OCI-LY1 (cell line): ENCODE measurements around the gene KCNJ14.

Experiments
- H2AFZ ChIP-seq: fragments of 200-600 bp; sonication (generic), shearing (Covaris generic); 2 replicates; pipeline ENCODE4 v1.6.0; 2014; ENCODE audit warnings: antibody characterized with exemption, mild to moderate bottlenecking, low read length
- H3F3A ChIP-seq: fragments of 200-600 bp; sonication (generic), shearing (Covaris generic); 2 replicates; pipeline ENCODE4 v1.6.0; 2014; ENCODE audit warnings: mild to moderate bottlenecking, antibody characterized with exemption, low read length, moderate library complexity; ENCODE audit not compliant: insufficient read depth
- H3K27ac ChIP-seq: fragments of 200-600 bp; sonication (generic); 2 replicates; pipeline ENCODE4 v1.5.1; 2014; ENCODE audit warnings: low read length, mixed run types, mild to moderate bottlenecking, low read depth; ENCODE audit not compliant: poor library complexity, severe bottlenecking
- H3K27me3 ChIP-seq: fragments of 200-600 bp; sonication (generic); 2 replicates; pipeline ENCODE4 v1.6.0; 2014; ENCODE audit warnings: antibody characterized with exemption, mild to moderate bottlenecking, low read length, moderate library complexity; ENCODE audit not compliant: insufficient read depth
- H3K36me3 ChIP-seq: fragments of 200-600 bp; sonication (generic); 2 replicates; pipeline ENCODE4 v1.6.1; 2014; ENCODE audit warnings: mild to moderate bottlenecking, antibody characterized with exemption, low read length, moderate library complexity, mixed read lengths; ENCODE audit not compliant: insufficient read depth
- H3K4me1 ChIP-seq: fragments of 200-600 bp; sonication (generic); 2 replicates; pipeline ENCODE4 v1.5.1; 2014; ENCODE audit warnings: mild to moderate bottlenecking, low read length, moderate library complexity; ENCODE audit not compliant: insufficient read depth, severe bottlenecking
- H3K4me2 ChIP-seq: fragments of 200-600 bp; sonication (generic), shearing (Covaris generic); 2 replicates; pipeline ENCODE4 v1.6.1; 2014; ENCODE audit warnings: low read length
- H3K4me3 ChIP-seq: fragments of 200-600 bp; sonication (generic); 2 replicates; pipeline ENCODE4 v1.5.1; 2014; ENCODE audit warnings: low read length, low read depth, mild to moderate bottlenecking, mixed read lengths; ENCODE audit not compliant: poor library complexity, severe bottlenecking
- H3K79me2 ChIP-seq: fragments of 200-600 bp; shearing (Covaris generic); 2 replicates; pipeline ENCODE4 v1.6.1; 2016; ENCODE audit warnings: mixed run types, low read length, mixed read lengths; ENCODE audit not compliant: insufficient read depth
- H3K9ac ChIP-seq: fragments of 200-600 bp; sonication (generic), shearing (Covaris generic); 2 replicates; pipeline ENCODE4 v1.6.1; 2014; ENCODE audit warnings: mild to moderate bottlenecking, low read length, mixed read lengths
- H3K9me2 ChIP-seq: fragments of 200-600 bp; sonication (generic), shearing (Covaris generic); 2 replicates; pipeline ENCODE4 v1.6.1; 2014; ENCODE audit warnings: low read depth, mild to moderate bottlenecking, low read length, mixed read lengths
- H3K9me3 ChIP-seq: fragments of 200-600 bp; shearing (Covaris generic); 2 replicates; pipeline ENCODE4 v1.6.1; 2014; ENCODE audit warnings: low read length, mixed read lengths
- H4K20me1 ChIP-seq: fragments of 200-600 bp; sonication (generic), shearing (Covaris generic); 2 replicates; pipeline ENCODE4 v1.6.0; 2016; ENCODE audit warnings: mild to moderate bottlenecking, low read length; ENCODE audit not compliant: insufficient read depth
- EZH2 ChIP-seq: fragments of 200-600 bp; sonication (generic), shearing (Covaris generic); IDR thresholded peaks from 2 replicates; pipeline ENCODE4 v1.8.0; 2017; ENCODE audit warnings: borderline replicate concordance, mixed run types, mild to moderate bottlenecking, antibody characterized with exemption, low read length, moderate library complexity, mixed read lengths
- TF ChIP-seq, protein P1 (sequence below): fragments of 200-600 bp; sonication (generic), shearing (Covaris generic); IDR thresholded peaks from 2 replicates; pipeline ENCODE4 v1.5.1; 2017; ENCODE audit warnings: mild to moderate bottlenecking, antibody characterized with exemption, low read length, moderate library complexity, mixed read lengths

The KCNJ14 gene

DNA sequence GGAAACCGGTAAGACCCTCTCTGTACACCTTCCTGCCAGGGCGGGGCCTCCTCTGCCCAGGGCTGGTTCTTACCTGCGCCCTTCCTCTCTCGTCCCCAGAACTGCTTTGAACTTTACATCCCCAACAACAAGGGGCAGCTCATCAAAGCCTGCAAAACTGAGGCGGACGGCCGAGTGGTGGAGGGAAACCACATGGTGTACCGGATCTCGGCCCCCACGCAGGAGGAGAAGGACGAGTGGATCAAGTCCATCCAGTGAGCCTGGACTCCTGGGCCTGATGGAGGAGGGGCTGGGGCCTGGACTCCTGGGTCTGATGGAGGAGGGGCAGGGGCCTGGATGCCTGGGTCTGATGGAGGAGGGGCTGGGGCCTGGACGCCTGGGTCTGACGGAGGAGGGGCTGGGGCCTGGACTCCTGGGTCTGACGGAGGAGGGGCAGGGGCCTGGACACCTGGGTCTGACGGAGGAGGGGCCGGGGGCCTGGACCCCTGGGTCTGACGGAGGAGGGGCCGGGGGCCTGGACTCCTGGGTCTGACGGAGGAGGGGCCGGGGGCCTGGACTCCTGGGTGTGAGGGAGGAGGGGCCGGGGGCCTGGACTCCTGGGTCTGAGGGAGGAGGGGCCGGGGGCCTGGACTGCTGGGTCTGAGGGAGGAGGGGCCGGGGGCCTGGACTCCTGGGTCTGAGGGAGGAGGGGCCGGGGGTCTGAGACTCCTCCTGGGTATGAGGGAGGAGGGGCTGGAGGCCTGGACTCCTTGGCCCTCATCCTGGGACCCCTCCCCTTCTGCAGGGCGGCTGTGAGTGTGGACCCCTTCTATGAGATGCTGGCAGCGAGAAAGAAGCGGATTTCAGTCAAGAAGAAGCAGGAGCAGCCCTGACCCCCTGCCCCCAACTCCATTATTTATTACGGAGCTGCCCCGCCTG is 23.2 kb downstream of the KCNJ14 start:
- Histone ChIP-seq H3K27ac (no peak overlapping the region), H3K4me3 (no peak overlapping the region), H3K4me2 (no peak overlapping the region), H3K9me3 (no peaks in the 10 kb centered on the region), H3K79me2 (no peaks in the 10 kb centered on the region), H3F3A (no peaks in the 10 kb centered on the region), H2AFZ (no peak overlapping the region), H3K27me3 (no peaks in the 10 kb centered on the region), H3K4me1 (no peaks in the 10 kb centered on the region), H3K36me3 (peaks cover 43% of the 10 kb centered on the region), H4K20me1 (no peaks in the 10 kb centered on the region), H3K9me2 (no peaks in the 10 kb centered on the region), H3K9ac (no peak overlapping the region)
- TF ChIP-seq EZH2: no peak

DNA sequence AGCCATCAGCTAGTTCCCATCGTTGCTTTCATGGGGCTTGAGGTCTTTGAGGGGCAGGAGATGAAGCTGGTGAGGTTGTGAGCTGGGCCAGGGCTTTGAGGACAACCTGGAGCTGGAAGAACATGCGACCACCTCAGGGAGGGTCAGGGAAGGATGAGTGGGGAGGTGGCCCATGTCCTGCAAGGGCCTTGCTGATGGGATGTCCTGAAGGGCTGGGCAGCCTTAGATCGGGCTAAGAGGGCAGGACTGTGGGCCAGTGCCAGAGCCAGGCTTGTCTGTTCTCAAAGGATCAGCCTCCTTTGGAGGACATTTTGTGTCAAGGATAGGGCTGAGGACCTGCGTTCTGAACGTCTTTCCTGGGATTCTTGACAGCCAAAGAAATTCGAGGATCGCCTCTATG is 24.3 kb downstream of the KCNJ14 start:
- Histone ChIP-seq H3K4me3 (no peak overlapping the region), H3K27ac (no peak overlapping the region), H3K9me3 (no peaks in the 10 kb centered on the region), H3K4me1 (no peaks in the 10 kb centered on the region), H4K20me1 (no peaks in the 10 kb centered on the region), H3K79me2 (no peaks in the 10 kb centered on the region), H3K36me3 (peaks cover 32% of the 10 kb centered on the region), H3K9ac (no peak overlapping the region), H3K9me2 (no peaks in the 10 kb centered on the region), H3K27me3 (no peaks in the 10 kb centered on the region), H2AFZ (no peak overlapping the region), H3K4me2 (no peak overlapping the region), H3F3A (no peaks in the 10 kb centered on the region)
- TF ChIP-seq, protein P1, sequence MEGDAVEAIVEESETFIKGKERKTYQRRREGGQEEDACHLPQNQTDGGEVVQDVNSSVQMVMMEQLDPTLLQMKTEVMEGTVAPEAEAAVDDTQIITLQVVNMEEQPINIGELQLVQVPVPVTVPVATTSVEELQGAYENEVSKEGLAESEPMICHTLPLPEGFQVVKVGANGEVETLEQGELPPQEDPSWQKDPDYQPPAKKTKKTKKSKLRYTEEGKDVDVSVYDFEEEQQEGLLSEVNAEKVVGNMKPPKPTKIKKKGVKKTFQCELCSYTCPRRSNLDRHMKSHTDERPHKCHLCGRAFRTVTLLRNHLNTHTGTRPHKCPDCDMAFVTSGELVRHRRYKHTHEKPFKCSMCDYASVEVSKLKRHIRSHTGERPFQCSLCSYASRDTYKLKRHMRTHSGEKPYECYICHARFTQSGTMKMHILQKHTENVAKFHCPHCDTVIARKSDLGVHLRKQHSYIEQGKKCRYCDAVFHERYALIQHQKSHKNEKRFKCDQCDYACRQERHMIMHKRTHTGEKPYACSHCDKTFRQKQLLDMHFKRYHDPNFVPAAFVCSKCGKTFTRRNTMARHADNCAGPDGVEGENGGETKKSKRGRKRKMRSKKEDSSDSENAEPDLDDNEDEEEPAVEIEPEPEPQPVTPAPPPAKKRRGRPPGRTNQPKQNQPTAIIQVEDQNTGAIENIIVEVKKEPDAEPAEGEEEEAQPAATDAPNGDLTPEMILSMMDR: no peak
- TF ChIP-seq EZH2: no peak

DNA sequence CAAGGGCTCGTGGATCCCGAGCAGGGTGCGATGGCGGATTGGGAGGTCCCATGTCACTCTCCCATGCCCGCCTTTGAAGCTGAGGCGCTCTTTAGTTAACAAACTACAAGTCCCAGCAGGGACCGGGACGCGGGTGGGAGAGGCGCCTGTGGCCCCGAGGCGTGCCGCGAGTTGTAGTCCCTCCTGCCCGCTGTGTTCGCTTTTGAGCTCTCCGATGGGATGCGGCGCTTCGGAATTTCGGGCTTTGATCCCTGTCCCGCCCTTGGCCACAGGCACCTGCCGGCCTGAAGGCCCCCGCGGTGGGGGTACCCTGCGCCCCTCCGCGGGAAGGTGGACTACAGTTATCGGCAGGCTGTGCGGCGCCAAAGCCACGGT is 24.8 kb downstream of the KCNJ14 start:
- Histone ChIP-seq H3K9me2 (no peaks in the 10 kb centered on the region), H3K9ac (no peak overlapping the region), H3K79me2 (no peaks in the 10 kb centered on the region), H3K9me3 (no peaks in the 10 kb centered on the region), H3K4me1 (no peaks in the 10 kb centered on the region), H3F3A (no peaks in the 10 kb centered on the region), H3K27ac (no peak overlapping the region), H3K27me3 (no peaks in the 10 kb centered on the region), H4K20me1 (no peaks in the 10 kb centered on the region), H3K4me3 (no peak overlapping the region), H3K4me2 (no peak overlapping the region), H2AFZ (no peak overlapping the region), H3K36me3 (peaks cover 27% of the 10 kb centered on the region)
- TF ChIP-seq EZH2: no peak
- TF ChIP-seq, protein P1: no peak
